ENCODE measurements around the gene TUSC2.

TUSC2 gene

DNA sequence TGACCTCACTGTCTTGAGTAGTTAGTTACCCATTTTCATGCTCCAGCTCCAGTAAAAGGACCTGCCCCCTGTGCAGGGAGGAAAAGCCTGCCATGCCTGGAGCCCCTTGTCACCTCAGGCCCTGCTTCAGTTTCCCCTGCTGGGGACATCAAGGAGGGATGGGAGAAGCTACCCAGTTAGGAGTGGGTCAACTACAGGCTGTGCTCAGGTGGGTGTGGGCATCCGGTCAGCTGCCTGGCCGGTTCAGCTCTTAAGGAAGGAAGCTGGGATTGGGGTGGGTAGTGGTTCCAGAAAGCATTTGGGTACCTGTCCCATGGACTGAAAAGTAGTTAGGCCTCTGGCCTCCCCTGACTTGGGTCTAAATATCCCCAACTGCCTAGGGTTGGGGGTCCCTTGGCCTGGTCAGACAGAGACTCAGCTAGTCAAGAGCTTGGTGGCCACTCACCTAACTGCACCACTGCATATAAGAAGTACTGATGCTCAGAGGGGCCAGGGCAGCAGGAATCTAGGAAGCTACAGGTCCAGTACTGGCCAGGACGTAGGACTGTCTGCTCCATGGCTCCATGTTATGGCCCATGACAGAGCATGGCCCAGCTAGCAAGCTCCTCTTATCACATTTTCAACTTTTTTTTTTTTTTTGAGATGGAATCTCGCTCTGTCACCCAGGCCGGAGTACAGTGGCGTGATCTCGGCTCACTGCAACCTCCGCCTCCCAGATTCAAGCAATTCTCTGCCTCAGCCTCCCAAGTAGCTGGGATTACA is 48.6 kb downstream of the TUSC2 start:
- Histone ChIP-seq H3K79me2 (ENCODE audit: insufficient read depth, low read length) (no peaks in the 10 kb centered on the region), H3K9me2 (replicated peaks; ENCODE audit: low read depth, low read length) (no peaks in the 10 kb centered on the region), H3K4me1 (ENCODE audit: insufficient read depth, low read length, poor library complexity, severe bottlenecking) (no peaks in the 10 kb centered on the region), H2AFZ (ENCODE audit: low read length) (no peak overlapping the region), H3K4me3 (ENCODE audit: low read length, poor library complexity, severe bottlenecking) (no peak overlapping the region), H3K4me2 (ENCODE audit: low read depth, low read length, poor library complexity, severe bottlenecking) (no peak overlapping the region), H4K20me1 (ENCODE audit: insufficient read depth, low read length, poor library complexity, severe bottlenecking) (no peaks in the 10 kb centered on the region), H3K27me3 (ENCODE audit: insufficient read depth, low read length, poor library complexity, severe bottlenecking) (no peaks in the 10 kb centered on the region), H3F3A (ENCODE audit: low read depth) (no peaks in the 10 kb centered on the region), H3K9me3 (ENCODE audit: insufficient read depth, low read depth, low read length) (no peaks in the 10 kb centered on the region), H3K9ac (ENCODE audit: low read depth, low read length, poor library complexity, severe bottlenecking) (no peak overlapping the region), H3K36me3 (ENCODE audit: insufficient read depth, low read length) (no peaks in the 10 kb centered on the region)
- no peak for TF ChIP-seq EZH2phosphoT487 (IDR thresholded peaks at IDR 0.05; ENCODE audit: borderline replicate concordance)
- TF ChIP-seq, protein P1, sequence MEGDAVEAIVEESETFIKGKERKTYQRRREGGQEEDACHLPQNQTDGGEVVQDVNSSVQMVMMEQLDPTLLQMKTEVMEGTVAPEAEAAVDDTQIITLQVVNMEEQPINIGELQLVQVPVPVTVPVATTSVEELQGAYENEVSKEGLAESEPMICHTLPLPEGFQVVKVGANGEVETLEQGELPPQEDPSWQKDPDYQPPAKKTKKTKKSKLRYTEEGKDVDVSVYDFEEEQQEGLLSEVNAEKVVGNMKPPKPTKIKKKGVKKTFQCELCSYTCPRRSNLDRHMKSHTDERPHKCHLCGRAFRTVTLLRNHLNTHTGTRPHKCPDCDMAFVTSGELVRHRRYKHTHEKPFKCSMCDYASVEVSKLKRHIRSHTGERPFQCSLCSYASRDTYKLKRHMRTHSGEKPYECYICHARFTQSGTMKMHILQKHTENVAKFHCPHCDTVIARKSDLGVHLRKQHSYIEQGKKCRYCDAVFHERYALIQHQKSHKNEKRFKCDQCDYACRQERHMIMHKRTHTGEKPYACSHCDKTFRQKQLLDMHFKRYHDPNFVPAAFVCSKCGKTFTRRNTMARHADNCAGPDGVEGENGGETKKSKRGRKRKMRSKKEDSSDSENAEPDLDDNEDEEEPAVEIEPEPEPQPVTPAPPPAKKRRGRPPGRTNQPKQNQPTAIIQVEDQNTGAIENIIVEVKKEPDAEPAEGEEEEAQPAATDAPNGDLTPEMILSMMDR (conservative IDR thresholded peaks at IDR 0.05; ENCODE audit: low read length): no peak

DNA sequence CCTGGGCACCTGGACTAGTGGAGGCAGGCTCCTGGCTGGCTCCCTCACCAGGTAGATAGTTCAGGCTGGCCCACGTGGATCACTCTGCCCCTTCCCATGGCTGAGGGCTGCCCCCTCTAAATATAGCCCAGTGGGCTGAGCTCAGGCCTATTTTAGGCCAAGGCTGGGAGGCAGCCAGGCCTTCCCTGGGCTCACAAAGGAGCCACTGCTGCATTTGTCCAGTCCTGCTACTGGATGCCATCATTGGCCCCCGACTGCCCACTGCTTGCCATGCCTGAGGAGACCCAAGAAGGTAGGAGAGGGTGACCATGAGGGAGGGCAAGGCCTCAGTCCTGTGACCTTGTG is 49.2 kb downstream of the TUSC2 start, which contains the start of gene LSMEM2:
TSS of gene LSMEM2 (plus strand) at position 208 of the 345 bp plus-strand sequence. CDS start at position 235, 27 bp downstream.
- H3K79me2 ChIP-seq (ENCODE audit: insufficient read depth, low read length): no peaks in the 10 kb centered on the region
- H3K4me2 ChIP-seq (ENCODE audit: low read depth, low read length, poor library complexity, severe bottlenecking): no peak within 1 kb of the TSS
- no peaks in the 10 kb centered on the region for H3K4me1 ChIP-seq (ENCODE audit: insufficient read depth, low read length, poor library complexity, severe bottlenecking)
- H3K9me2 ChIP-seq (replicated peaks; ENCODE audit: low read depth, low read length): no peaks in the 10 kb centered on the region
- no peaks in the 10 kb centered on the region for H3F3A ChIP-seq (ENCODE audit: low read depth)
- no peak within 1 kb of the TSS for H3K9ac ChIP-seq (ENCODE audit: low read depth, low read length, poor library complexity, severe bottlenecking)
- no peaks in the 10 kb centered on the region for H4K20me1 ChIP-seq (ENCODE audit: insufficient read depth, low read length, poor library complexity, severe bottlenecking)
- no peak within 1 kb of the TSS for H2AFZ ChIP-seq (ENCODE audit: low read length)
- TF ChIP-seq, protein P1 (conservative IDR thresholded peaks at IDR 0.05; ENCODE audit: low read length): no peak
- no peak for TF ChIP-seq EZH2phosphoT487 (IDR thresholded peaks at IDR 0.05; ENCODE audit: borderline replicate concordance)
- H3K27me3 ChIP-seq (ENCODE audit: insufficient read depth, low read length, poor library complexity, severe bottlenecking): no peaks in the 10 kb centered on the region
- no peaks in the 10 kb centered on the region for H3K9me3 ChIP-seq (ENCODE audit: insufficient read depth, low read depth, low read length)
- H3K36me3 ChIP-seq (ENCODE audit: insufficient read depth, low read length): no peaks in the 10 kb centered on the region
- H3K4me3 ChIP-seq (ENCODE audit: low read length, poor library complexity, severe bottlenecking): no peak within 1 kb of the TSS

DNA sequence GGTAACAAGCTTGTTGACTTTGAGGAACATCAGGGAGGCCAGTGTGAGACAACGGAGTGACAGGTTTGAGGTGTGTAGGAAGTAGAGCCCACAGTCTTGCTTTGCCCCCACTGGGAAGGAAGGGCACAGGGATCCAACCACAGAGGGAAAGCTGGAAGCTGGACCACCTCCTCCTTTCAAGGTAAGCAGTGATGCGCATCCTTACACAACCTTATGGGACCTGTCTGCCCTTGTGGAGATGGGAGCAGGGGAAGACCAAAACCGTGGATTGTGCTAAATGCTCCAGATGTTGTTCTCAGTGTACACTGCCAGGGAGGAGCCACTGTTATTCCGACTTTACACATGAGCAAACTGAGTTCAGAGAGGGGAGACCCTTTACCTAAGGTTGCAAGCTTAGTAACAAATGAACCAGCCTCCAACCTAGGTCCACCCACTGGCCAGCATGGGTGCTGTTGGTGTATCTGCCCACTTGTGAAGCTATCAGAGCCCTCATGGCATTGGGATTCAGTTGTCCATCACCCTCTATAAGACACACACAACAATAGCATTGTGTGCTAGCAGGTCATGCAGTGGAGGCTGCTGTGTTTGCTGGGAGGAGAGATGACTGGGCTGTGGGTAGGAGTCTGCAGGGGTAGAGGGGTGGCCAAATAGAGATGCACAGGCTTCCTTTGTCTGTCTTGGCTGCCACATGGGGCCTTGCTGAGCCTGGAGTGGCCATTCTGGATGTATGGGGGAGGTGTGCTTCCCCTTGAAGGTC is 49.7 kb downstream of the TUSC2 start:
- Histone ChIP-seq H4K20me1 (ENCODE audit: insufficient read depth, low read length, poor library complexity, severe bottlenecking) (no peaks in the 10 kb centered on the region), H3K27me3 (ENCODE audit: insufficient read depth, low read length, poor library complexity, severe bottlenecking) (no peaks in the 10 kb centered on the region)
- TF ChIP-seq, protein P1 (conservative IDR thresholded peaks at IDR 0.05; ENCODE audit: low read length): no peak
- TF ChIP-seq EZH2phosphoT487 (IDR thresholded peaks at IDR 0.05; ENCODE audit: borderline replicate concordance): no peak

More for the DNA sequence above, 49.7 kb downstream of the TUSC2 start:
- Histone ChIP-seq H3K9me2 (replicated peaks; ENCODE audit: low read depth, low read length) (no peaks in the 10 kb centered on the region), H3K4me1 (ENCODE audit: insufficient read depth, low read length, poor library complexity, severe bottlenecking) (no peaks in the 10 kb centered on the region), H3K9ac (ENCODE audit: low read depth, low read length, poor library complexity, severe bottlenecking) (no peak overlapping the region), H3F3A (ENCODE audit: low read depth) (no peaks in the 10 kb centered on the region), H3K9me3 (ENCODE audit: insufficient read depth, low read depth, low read length) (no peaks in the 10 kb centered on the region), H2AFZ (ENCODE audit: low read length) (no peak overlapping the region), H3K4me3 (ENCODE audit: low read length, poor library complexity, severe bottlenecking) (no peak overlapping the region), H3K79me2 (ENCODE audit: insufficient read depth, low read length) (no peaks in the 10 kb centered on the region), H3K36me3 (ENCODE audit: insufficient read depth, low read length) (no peaks in the 10 kb centered on the region), H3K4me2 (ENCODE audit: low read depth, low read length, poor library complexity, severe bottlenecking) (no peak overlapping the region)
